C4-2B (cell line): ENCODE data around the gene TBC1D2.

Source experiments
- H3K27ac ChIP-seq: fragments of 450-650 bp; 2 replicates; pipeline ENCODE4 v1.5.1; 2017
- ZFX ChIP-seq: fragments of 450-650 bp; IDR thresholded peaks from 2 replicates; pipeline ENCODE4 v1.6.1; 2017
- TF ChIP-seq, protein P1 (sequence below): fragments of 450-650 bp; conservative IDR thresholded peaks from 2 replicates; pipeline ENCODE4 v1.5.1; 2017; ENCODE audit warnings: mild to moderate bottlenecking

TBC1D2 gene

DNA sequence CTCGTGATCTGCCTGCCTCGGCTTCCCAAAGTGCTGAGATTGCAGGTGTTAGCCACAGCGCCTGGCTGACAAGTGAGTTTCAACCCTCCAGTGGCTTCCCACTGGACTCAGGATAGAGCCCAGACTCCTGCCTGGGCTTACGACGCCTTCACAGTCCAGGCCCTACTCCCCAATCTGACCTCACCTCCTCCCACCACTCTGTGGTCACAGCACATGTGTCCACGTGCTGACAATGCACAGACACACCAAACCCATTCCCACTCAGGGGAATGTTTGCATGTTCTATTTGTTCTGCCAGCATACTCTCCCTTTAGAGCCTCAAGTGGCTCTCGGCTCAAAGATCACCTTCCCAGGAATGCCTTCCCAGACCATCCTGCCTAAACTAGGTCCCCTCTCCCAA is 105.3 kb downstream of the TBC1D2 start:
- TF ChIP-seq, protein P1, sequence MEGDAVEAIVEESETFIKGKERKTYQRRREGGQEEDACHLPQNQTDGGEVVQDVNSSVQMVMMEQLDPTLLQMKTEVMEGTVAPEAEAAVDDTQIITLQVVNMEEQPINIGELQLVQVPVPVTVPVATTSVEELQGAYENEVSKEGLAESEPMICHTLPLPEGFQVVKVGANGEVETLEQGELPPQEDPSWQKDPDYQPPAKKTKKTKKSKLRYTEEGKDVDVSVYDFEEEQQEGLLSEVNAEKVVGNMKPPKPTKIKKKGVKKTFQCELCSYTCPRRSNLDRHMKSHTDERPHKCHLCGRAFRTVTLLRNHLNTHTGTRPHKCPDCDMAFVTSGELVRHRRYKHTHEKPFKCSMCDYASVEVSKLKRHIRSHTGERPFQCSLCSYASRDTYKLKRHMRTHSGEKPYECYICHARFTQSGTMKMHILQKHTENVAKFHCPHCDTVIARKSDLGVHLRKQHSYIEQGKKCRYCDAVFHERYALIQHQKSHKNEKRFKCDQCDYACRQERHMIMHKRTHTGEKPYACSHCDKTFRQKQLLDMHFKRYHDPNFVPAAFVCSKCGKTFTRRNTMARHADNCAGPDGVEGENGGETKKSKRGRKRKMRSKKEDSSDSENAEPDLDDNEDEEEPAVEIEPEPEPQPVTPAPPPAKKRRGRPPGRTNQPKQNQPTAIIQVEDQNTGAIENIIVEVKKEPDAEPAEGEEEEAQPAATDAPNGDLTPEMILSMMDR: no peak
- TF ChIP-seq ZFX: no peak
- no peak overlapping the region for H3K27ac ChIP-seq

DNA sequence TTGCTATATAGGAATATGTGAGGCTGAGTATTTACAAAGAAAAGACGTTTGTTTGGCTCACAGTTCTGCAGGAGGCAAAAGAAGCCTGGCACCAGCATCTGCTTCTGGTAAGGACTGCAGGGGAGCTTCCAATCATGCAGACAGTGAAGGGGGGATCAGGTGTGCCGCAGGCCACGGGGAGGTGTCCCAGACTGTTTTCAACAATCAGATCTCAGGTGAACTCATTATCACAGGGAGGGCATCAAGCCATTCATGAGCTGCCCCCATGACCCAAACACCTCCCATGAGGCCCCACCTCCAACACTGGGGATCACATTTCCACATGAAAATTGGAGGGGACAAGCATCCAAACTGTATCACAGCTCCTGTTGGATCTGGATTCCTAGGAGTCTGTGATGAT is 106.0 kb downstream of the TBC1D2 start:
- H3K27ac ChIP-seq: no peak overlapping the region
- TF ChIP-seq, protein P1: no peak
- no peak for TF ChIP-seq ZFX
